ENCODE data around the gene HOXD8. TPM values are rescaled to one million over a fixed set of nuclear protein-coding genes. Genes with fewer than 3 reads are reported as not detected.
A peak's percentile ranks its signal among the peaks of the same experiment; 100 is the strongest.

Gene HOXD8
- polyA plus RNA-seq, 1 of the 3 experiments (the other 2 are of a cell fraction) = 6.4 TPM

GRCh38 chr2:176133389-176133788 lies 3.9 kb downstream of the HOXD8 start:
- Histone ChIP-seq H3K79me2 (ENCODE audit: insufficient read depth) (peaks cover 29% of the 10 kb centered on the region), H2AFZ (ENCODE audit: low read depth) (no peak overlapping the region), H3K4me2 (peak overlapping the region; percentile 81), H4K20me1 (ENCODE audit: insufficient read depth) (no peaks in the 10 kb centered on the region), H3F3A (replicated peaks; ENCODE audit: insufficient read depth) (peaks cover 38% of the 10 kb centered on the region), H3K9ac (no peak overlapping the region; the same call in 1 of the 2 replicates), H3K27me3 (ENCODE audit: insufficient read depth) (no peaks in the 10 kb centered on the region), H3K4me3 (ENCODE audit: low read depth in 2 of 2, low read length in 1 of 2) (no peak overlapping the region; a peak in 1 of 4 replicates), H3K27ac (ENCODE audit: low read depth in 2 of 2, low read length in 1 of 2) (peak overlapping the region; percentile 62 to 63; a peak in 3 of 4 replicates), H3K36me3 (replicated peaks in 1 of 2; ENCODE audit: control insufficient read depth in 1 of 2, insufficient read depth in 2 of 2, low read length in 1 of 2) (no peaks in the 10 kb centered on the region), H3K9me2 (no peaks in the 10 kb centered on the region), H3K9me3 (no peaks in the 10 kb centered on the region), H3K4me1 (ENCODE audit: control insufficient read depth in 1 of 2, insufficient read depth in 2 of 2, low read depth in 1 of 2, low read length in 1 of 2) (peaks cover 28 to 48% of the 10 kb centered on the region in 2 experiments)
- no peak for DNase-seq
- CTCF ChIA-PET = interaction anchor here (1.0 to 26.1 kb wide), 9 partner anchors 18 to 1015 kb away, joined by 3 to 1047 read pairs (median 9); no protein-coding TSS in a partner anchor
- POLR2A ChIA-PET = interaction anchor here (0.9 to 6.3 kb wide), 4 partner anchors 11 to 521 kb away, joined by 3 to 45 read pairs (median 30); partner anchors contain the start of gene HOXD9
- TF ChIP-seq RFX5 (IDR thresholded peaks at IDR 0.05; ENCODE audit: low read length) (no peak), FOSL2 (IDR thresholded peaks at IDR 0.05; ENCODE audit: borderline replicate concordance, low read depth) (no peak), FOXM1 (IDR thresholded peaks at IDR 0.05; ENCODE audit: low read depth) (no peak), TEAD4 (IDR thresholded peaks at IDR 0.05; ENCODE audit: borderline replicate concordance, insufficient read depth) (no peak), EZH2phosphoT487 (IDR thresholded peaks at IDR 0.05; ENCODE audit: borderline replicate concordance, low read depth) (no peak), NFIC (IDR thresholded peaks at IDR 0.05; ENCODE audit: borderline replicate concordance) (no peak)

- no peak overlapping the region for H3K9ac ChIP-seq
- H3K27ac ChIP-seq (ENCODE audit: low read depth in 2 of 2, low read length in 1 of 2) = peak overlapping the region; percentile 63 to 92; a peak in 3 of 4 replicates
- H3K4me2 ChIP-seq = no peak overlapping the region
- H3K36me3 ChIP-seq (replicated peaks in 1 of 2; ENCODE audit: control insufficient read depth in 1 of 2, insufficient read depth in 2 of 2, low read length in 1 of 2) = no peaks in the 10 kb centered on the region
- no peak overlapping the region for H3K4me3 ChIP-seq (ENCODE audit: low read depth in 2 of 2, low read length in 1 of 2)
- no peaks in the 10 kb centered on the region for H3K27me3 ChIP-seq (ENCODE audit: insufficient read depth)
- peaks cover 38% of the 10 kb centered on the region for H3F3A ChIP-seq (replicated peaks; ENCODE audit: insufficient read depth)
- no peaks in the 10 kb centered on the region for H4K20me1 ChIP-seq (ENCODE audit: insufficient read depth)
- WGBS (ENCODE audit: low lambda C conversion rate) = 84% methylated on average over 4 of the region's 4 CpGs
- POLR2A ChIA-PET = interaction anchor here (0.6 to 6.3 kb wide), 4 partner anchors 385 to 520 kb away, joined by 3 to 45 read pairs (median 19); no protein-coding TSS in a partner anchor
- no peaks in the 10 kb centered on the region for H3K9me2 ChIP-seq
- H3K9me3 ChIP-seq = no peaks in the 10 kb centered on the region
- H3K4me1 ChIP-seq (ENCODE audit: control insufficient read depth in 1 of 2, insufficient read depth in 2 of 2, low read depth in 1 of 2, low read length in 1 of 2) = peaks cover 28 to 50% of the 10 kb centered on the region in 2 experiments
- no peak overlapping the region for H2AFZ ChIP-seq (ENCODE audit: low read depth)
- H3K79me2 ChIP-seq (ENCODE audit: insufficient read depth) = peaks cover 35% of the 10 kb centered on the region
- no peak for DNase-seq
- CTCF ChIA-PET = interaction anchor here (0.8 to 26.1 kb wide), 9 partner anchors 18 to 1015 kb away, joined by 3 to 1047 read pairs (median 7); no protein-coding TSS in a partner anchor
- TF ChIP-seq RCOR1 (IDR thresholded peaks at IDR 0.05; ENCODE audit: low read length) = no peak
- no peak for TF ChIP-seq SMC3 (IDR thresholded peaks at IDR 0.05; ENCODE audit: low read depth, low read length)
- TF ChIP-seq MEF2A (IDR thresholded peaks at IDR 0.05; ENCODE audit: borderline replicate concordance, low read depth) = no peak
- TF ChIP-seq MXI1 (IDR thresholded peaks at IDR 0.05; ENCODE audit: low read depth, low read length) = no peak
- no peak for TF ChIP-seq RFX5 (IDR thresholded peaks at IDR 0.05; ENCODE audit: low read length)
- no peak for TF ChIP-seq ZBTB33 (IDR thresholded peaks at IDR 0.05; ENCODE audit: borderline replicate concordance, low read depth)
- no peak for TF ChIP-seq ELF1 (IDR thresholded peaks at IDR 0.05)
- TF ChIP-seq EP300 (IDR thresholded peaks at IDR 0.05; ENCODE audit: borderline replicate concordance in 1 of 2, low read depth in 1 of 2, low read length in 1 of 2) = no peak
- TF ChIP-seq FOXM1 (IDR thresholded peaks at IDR 0.05; ENCODE audit: low read depth) = no peak
- TF ChIP-seq IRF3 (IDR thresholded peaks at IDR 0.05; ENCODE audit: low read depth, low read length) = no peak
- no peak for TF ChIP-seq MAX (IDR thresholded peaks at IDR 0.05; ENCODE audit: low read depth)
- no peak for TF ChIP-seq GATA2 (CRISPR knock-in tag; IDR thresholded peaks at IDR 0.05)
- no peak for TF ChIP-seq TAF1 (IDR thresholded peaks at IDR 0.05; ENCODE audit: borderline replicate concordance, low read depth, low read length)
- no peak for TF ChIP-seq CHD2 (IDR thresholded peaks at IDR 0.05; ENCODE audit: low read length, partially characterized antibody)
- TF ChIP-seq TEAD4 (IDR thresholded peaks at IDR 0.05; ENCODE audit: borderline replicate concordance, insufficient read depth) = no peak
- TF ChIP-seq POLR2AphosphoS5 (IDR thresholded peaks at IDR 0.05; ENCODE audit: low read depth, low read length) = no peak
- no peak for TF ChIP-seq REST (IDR thresholded peaks at IDR 0.05; ENCODE audit: low read depth, low read length)
Observed at GRCh38 chr2:176134035-176134434, 4.5 kb downstream of the HOXD8 start.

Data from SK-N-SH (cell line).